HEK293 (cell line): ENCODE results near the gene TNFRSF13B.

Experiments
- CTCF ChIA-PET: fragments of 350-600 bp; formaldehyde crosslinking; extraction: SDS; loops from one replicate; lab custom pipeline; 2021; ENCODE audit warnings: antibody characterized with exemption; lab: Yijun Ruan, JAX
- POLR2A ChIA-PET: fragments of 300-600 bp; formaldehyde crosslinking; extraction: SDS; loops from one replicate; lab custom pipeline; 2020; ENCODE audit warnings: antibody characterized with exemption, inconsistent platforms; lab: Yijun Ruan, JAX
- H3K27ac ChIP-seq: fragments of 200-500 bp; sonication (Bioruptor generic); 2 replicates; pipeline ENCODE4 v1.5.1; 2014; ENCODE audit warnings: low read depth, low read length, control low read depth, inconsistent platforms; ENCODE audit errors: extremely low read depth
- H3K36me3 ChIP-seq, 2 experiments: fragments of 200-500 bp in 1 of 2; sonication (Bioruptor generic) in 1 of 2; 1 replicate in 1 of 2; 2 replicates in 1 of 2; pipeline ENCODE4 v1.5.1; 2014 to 2017; ENCODE audit warnings: inconsistent platforms in 2 of 2, low read length in 2 of 2; ENCODE audit not compliant: control insufficient read depth in 2 of 2, insufficient read depth in 1 of 2
- H3K4me1 ChIP-seq: fragments of 200-500 bp; sonication (Bioruptor generic); 2 replicates; pipeline ENCODE4 v1.5.1; 2014; ENCODE audit warnings: mild to moderate bottlenecking, low read length, inconsistent platforms; ENCODE audit not compliant: control insufficient read depth, insufficient read depth
- H3K4me3 ChIP-seq: 2 replicates; pipeline ENCODE4 v1.5.1; 2011; ENCODE audit warnings: low read depth, mild to moderate bottlenecking, control low read depth, low read length, moderate library complexity
- H3K9me3 ChIP-seq: fragments of 200-500 bp; sonication (Bioruptor generic); 2 replicates; pipeline ENCODE4 v1.5.1; 2014; ENCODE audit warnings: low read depth, low read length, inconsistent platforms; ENCODE audit not compliant: control insufficient read depth, insufficient read depth
- GLI4 ChIP-seq: fragments of 450-650 bp; formaldehyde crosslinking; IDR thresholded peaks from 2 replicates; pipeline ENCODE4 v1.5.1; 2016; ENCODE audit warnings: missing biosample characterization, missing genetic modification characterization
- TRIM28 ChIP-seq: IDR thresholded peaks from 2 replicates; pipeline ENCODE4 v1.6.1; 2011; ENCODE audit warnings: low read length, control low read depth, borderline replicate concordance
- ZFP37 ChIP-seq: fragments of 450-650 bp; formaldehyde crosslinking; IDR thresholded peaks from 2 replicates; pipeline ENCODE4 v1.5.1; 2016; ENCODE audit warnings: missing biosample characterization, missing genetic modification characterization
- ZNF138 ChIP-seq: fragments of 450-650 bp; formaldehyde crosslinking; IDR thresholded peaks from 2 replicates; pipeline ENCODE4 v1.5.1; 2016; ENCODE audit warnings: missing biosample characterization, missing genetic modification characterization, borderline replicate concordance
- ZNF202 ChIP-seq: fragments of 450-650 bp; formaldehyde crosslinking; IDR thresholded peaks from 2 replicates; pipeline ENCODE4 v1.5.1; 2016; ENCODE audit warnings: missing biosample characterization, missing genetic modification characterization, borderline replicate concordance
- ZNF280D ChIP-seq: fragments of 450-650 bp; formaldehyde crosslinking; IDR thresholded peaks from 2 replicates; pipeline ENCODE4 v1.5.1; 2016; ENCODE audit warnings: missing biosample characterization, missing genetic modification characterization
- ZNF341 ChIP-seq: fragments of 450-650 bp; formaldehyde crosslinking; IDR thresholded peaks from 2 replicates; pipeline ENCODE4; 2016; ENCODE audit warnings: low read depth, missing biosample characterization, missing genetic modification characterization
- ZNF391 ChIP-seq: fragments of 450-650 bp; formaldehyde crosslinking; IDR thresholded peaks from 2 replicates; pipeline ENCODE4 v1.5.1; 2016; ENCODE audit warnings: low read depth, missing biosample characterization, missing genetic modification characterization, borderline replicate concordance
- ZNF423 ChIP-seq: fragments of 450-650 bp; formaldehyde crosslinking; IDR thresholded peaks from 2 replicates; pipeline ENCODE4 v1.5.1; 2016; ENCODE audit warnings: missing biosample characterization, missing genetic modification characterization
- ZNF473 ChIP-seq: fragments of 450-650 bp; formaldehyde crosslinking; IDR thresholded peaks from 2 replicates; pipeline ENCODE4 v1.5.1; 2017; ENCODE audit warnings: missing biosample characterization, missing genetic modification characterization
- ZNF580 ChIP-seq: fragments of 450-650 bp; formaldehyde crosslinking; IDR thresholded peaks from 2 replicates; pipeline ENCODE4 v1.5.1; 2016; ENCODE audit warnings: missing biosample characterization, missing genetic modification characterization
- ZNF621 ChIP-seq: fragments of 450-650 bp; formaldehyde crosslinking; IDR thresholded peaks from 2 replicates; pipeline ENCODE4 v1.5.1; 2017; ENCODE audit warnings: missing biosample characterization, missing genetic modification characterization
- ZNF660 ChIP-seq: fragments of 450-650 bp; IDR thresholded peaks from 2 replicates; pipeline ENCODE4 v1.5.1; 2018; ENCODE audit warnings: missing biosample characterization, mild to moderate bottlenecking, missing genetic modification characterization
- ZNF670 ChIP-seq: fragments of 450-650 bp; formaldehyde crosslinking; IDR thresholded peaks from 2 replicates; pipeline ENCODE4 v1.5.1; 2016; ENCODE audit warnings: missing biosample characterization, missing genetic modification characterization, low read depth
- ZSCAN18 ChIP-seq: fragments of 450-650 bp; formaldehyde crosslinking; IDR thresholded peaks from 2 replicates; pipeline ENCODE4 v1.5.1; 2016; ENCODE audit warnings: missing biosample characterization, missing genetic modification characterization
- ZSCAN5A ChIP-seq: fragments of 450-650 bp; formaldehyde crosslinking; IDR thresholded peaks from 2 replicates; pipeline ENCODE4 v1.5.1; 2016; ENCODE audit warnings: missing biosample characterization, missing genetic modification characterization

Gene TNFRSF13B

GRCh38 chr17:16954521-16954920 is 17.4 kb downstream of the TNFRSF13B start:
- H3K27ac ChIP-seq = no peak overlapping the region
- CTCF ChIA-PET = interaction anchor here (1.7 kb wide), 1 partner anchor 23 kb away, joined by 7 read pairs; no protein-coding TSS in a partner anchor
- H3K9me3 ChIP-seq = no peaks in the 10 kb centered on the region
- no peaks in the 10 kb centered on the region for H3K36me3 ChIP-seq
- no peaks in the 10 kb centered on the region for H3K4me1 ChIP-seq
- TF ChIP-seq ZNF280D = no peak
- no peak for TF ChIP-seq ZNF138 (tag by site-specific recombination)
- POLR2A ChIA-PET = no interaction called here
- H3K4me3 ChIP-seq = no peak overlapping the region

GRCh38 chr17:16953841-16954240 is 18.1 kb downstream of the TNFRSF13B start:
- H3K27ac ChIP-seq = no peak overlapping the region
- no peaks in the 10 kb centered on the region for H3K4me1 ChIP-seq
- no peaks in the 10 kb centered on the region for H3K36me3 ChIP-seq
- CTCF ChIA-PET = interaction anchor here (1.7 kb wide), 1 partner anchor 24 kb away, joined by 7 read pairs; no protein-coding TSS in a partner anchor
- no peaks in the 10 kb centered on the region for H3K9me3 ChIP-seq
- H3K4me3 ChIP-seq = no peak overlapping the region
- TF ChIP-seq ZNF423 (tag by site-specific recombination) (no peak), ZNF341 (tag by site-specific recombination) (no peak), GLI4 (tag by site-specific recombination) (no peak), ZNF670 (tag by site-specific recombination) (no peak), ZNF580 (tag by site-specific recombination) (no peak), ZNF660 (tag by site-specific recombination) (no peak), ZSCAN18 (tag by site-specific recombination) (no peak), ZNF621 (no peak), ZNF473 (no peak), ZNF202 (tag by site-specific recombination) (no peak), ZFP37 (tag by site-specific recombination) (no peak), ZNF391 (tag by site-specific recombination) (no peak), TRIM28 (no peak), ZSCAN5A (no peak)
- POLR2A ChIA-PET = no interaction called here

GRCh38 chr17:16953347-16953746 is 18.6 kb downstream of the TNFRSF13B start:
- H3K36me3 ChIP-seq = no peaks in the 10 kb centered on the region
- TF ChIP-seq ZNF341 (tag by site-specific recombination) = no peak
- TF ChIP-seq, all 188 proteins: peak for 0
- H3K27ac ChIP-seq = no peak overlapping the region
- H3K9me3 ChIP-seq = peaks cover 2% of the 10 kb centered on the region; the same call in 1 of the 2 replicates
- CTCF ChIA-PET = interaction anchor here (0.6 to 1.7 kb wide), 2 partner anchors 24 to 54 kb away, joined by 6 to 7 read pairs; no protein-coding TSS in a partner anchor
- no peaks in the 10 kb centered on the region for H3K4me1 ChIP-seq
- no peak overlapping the region for H3K4me3 ChIP-seq
- POLR2A ChIA-PET = no interaction called here
